Measurements from ENCODE around the gene BANK1.

GRCh38 chr4:102076622-102077021, 286.1 kb downstream of the BANK1 start:
- no peak for TF ChIP-seq CTCF (IDR thresholded peaks at IDR 0.05; ENCODE audit: poor library complexity, severe bottlenecking)
- no peak for TF ChIP-seq RAD21 (conservative IDR thresholded peaks at IDR 0.05)
- TF ChIP-seq TAF1 (IDR thresholded peaks at IDR 0.05; ENCODE audit: low read depth): no peak
- no peak for TF ChIP-seq REST (IDR thresholded peaks at IDR 0.05; ENCODE audit: borderline replicate concordance)
- TF ChIP-seq EP300 (conservative IDR thresholded peaks at IDR 0.05; ENCODE audit: poor library complexity, severe bottlenecking): no peak
